Endothelial cell of umbilical vein (primary cell): ENCODE measurements around the gene AURKAIP1. TPM values are rescaled to one million over a fixed set of nuclear protein-coding genes. Genes with fewer than 3 reads are reported as not detected.
A peak's percentile ranks its signal among the peaks of the same experiment; 100 is the strongest.

Source experiments
- BruUV-seq: library from RNA; stranded (reverse); fragments of 400-500 nt; replicated peaks from 2 replicates; lab custom pipeline; 2021; lab: Mats Ljungman, UMichigan
- CTCF ChIA-PET: fragments of 300-600, 350-600 bp; sonication (Branson Sonifier 250); formaldehyde crosslinking; loops from one replicate; lab custom pipeline; 2021; ENCODE audit warnings: antibody characterized with exemption, inconsistent platforms; lab: Charles Lee
- POLR2A ChIA-PET: fragments of 300-600, 350-600 bp; sonication (Branson Sonifier 250); formaldehyde crosslinking; loops from one replicate; lab custom pipeline; 2021; ENCODE audit warnings: antibody characterized with exemption, inconsistent platforms; lab: Charles Lee
- DNase-seq: peaks from one replicate; pipeline ENCODE4 v3.0.0-alpha.2; 2011; ENCODE audit warnings: low read depth, low spot score
- FAIRE-seq: peaks from 2 replicates; lab custom pipeline; 2011; peaks lifted over from hg19 to GRCh38; lab: Jason Lieb, UNC
- H2AFZ ChIP-seq: 2 replicates; pipeline ENCODE4 v1.6.0; 2012; ENCODE audit warnings: low read depth, low read length, control low read depth, inconsistent platforms
- H3K27ac ChIP-seq: 2 replicates; pipeline ENCODE4 v1.5.1; 2011; ENCODE audit warnings: low read depth, mild to moderate bottlenecking, control low read depth, low read length, moderate library complexity; ENCODE audit not compliant: insufficient read depth
- H3K27me3 ChIP-seq, 2 experiments: 2 replicates each; pipeline versions ENCODE4 v1.6.0 to v1.6.1; 2011; ENCODE audit warnings: low read length in 2 of 2, mixed read lengths in 1 of 2; ENCODE audit not compliant: control insufficient read depth in 2 of 2, insufficient read depth in 2 of 2
- H3K36me3 ChIP-seq, 2 experiments: 2 replicates in 1 of 2; 3 replicates in 1 of 2; pipeline ENCODE4 v1.5.1; 2011; ENCODE audit warnings: low read length in 2 of 2, mild to moderate bottlenecking in 1 of 2, moderate library complexity in 1 of 2; ENCODE audit not compliant: control insufficient read depth in 2 of 2, insufficient read depth in 2 of 2; ENCODE audit errors: extremely low read depth in 1 of 2
- H3K4me1 ChIP-seq: 3 replicates; pipeline ENCODE4 v1.5.1; 2011; ENCODE audit warnings: mild to moderate bottlenecking, low read length; ENCODE audit not compliant: control insufficient read depth, insufficient read depth; ENCODE audit errors: extremely low read depth
- H3K4me2 ChIP-seq: 2 replicates; pipeline ENCODE4 v1.6.1; 2011; ENCODE audit warnings: low read length, control low read depth, mixed read lengths; ENCODE audit not compliant: insufficient read depth
- H3K4me3 ChIP-seq, 3 experiments: fragments of 200-600 bp in 1 of 3; sonication (generic), shearing (Covaris generic) in 1 of 3; replicated peaks in 1 of 3; 2 replicates each; pipeline ENCODE4 v1.5.1; 2011 to 2016; ENCODE audit warnings: control low read depth in 3 of 3, low read length in 3 of 3, mild to moderate bottlenecking in 2 of 3, inconsistent platforms in 1 of 3, low read depth in 1 of 3, moderate library complexity in 1 of 3; ENCODE audit not compliant: insufficient read depth in 1 of 3
- H3K79me2 ChIP-seq: 2 replicates; pipeline ENCODE4 v1.6.0; 2012; ENCODE audit warnings: low read length, inconsistent platforms; ENCODE audit not compliant: control insufficient read depth, insufficient read depth
- H3K9ac ChIP-seq: replicated peaks from 2 replicates; pipeline ENCODE3; 2011; ENCODE audit warnings: low read length, control low read depth; ENCODE audit not compliant: insufficient read depth; ENCODE audit errors: extremely low read depth
- H3K9me1 ChIP-seq: replicated peaks from 3 replicates; pipeline ENCODE4 v1.6.0; 2011; ENCODE audit warnings: mild to moderate bottlenecking, low read length; ENCODE audit not compliant: control insufficient read depth, insufficient read depth; ENCODE audit errors: extremely low read depth
- H3K9me3 ChIP-seq: replicated peaks from 2 replicates; pipeline ENCODE4 v1.5.1; 2012; ENCODE audit warnings: low read length, inconsistent platforms; ENCODE audit not compliant: control insufficient read depth, insufficient read depth
- H4K20me1 ChIP-seq: replicated peaks from 2 replicates; pipeline ENCODE3; 2011; ENCODE audit warnings: mild to moderate bottlenecking, low read length; ENCODE audit not compliant: control insufficient read depth, insufficient read depth; ENCODE audit errors: extremely low read depth
- FOS ChIP-seq: IDR thresholded peaks from 2 replicates; pipeline ENCODE4 v1.6.1; 2011; ENCODE audit warnings: mild to moderate bottlenecking, low read length, moderate library complexity, borderline replicate concordance; ENCODE audit not compliant: insufficient read depth
- MYC ChIP-seq: IDR thresholded peaks from one replicate; pipeline ENCODE4 v1.6.1; 2011; ENCODE audit warnings: mild to moderate bottlenecking, low read depth, low read length
- POLR2A ChIP-seq: IDR thresholded peaks from 2 replicates; pipeline ENCODE4 v1.6.1; 2012; ENCODE audit warnings: low read depth, mild to moderate bottlenecking, control low read depth, low read length
- POLR2AphosphoS5 ChIP-seq: IDR thresholded peaks from 2 replicates; pipeline ENCODE4 v1.6.1; 2012; ENCODE audit warnings: low read depth, mild to moderate bottlenecking, control low read depth, low read length, moderate library complexity; ENCODE audit not compliant: insufficient read depth
- dilution Hi-C: fragments of 300-500 bp; cut with MboI; formaldehyde crosslinking; loops from one replicate; pipeline ENCODE4 v1.15.0; 2019; ENCODE audit warnings: low sequenced_read_pairs; ENCODE audit not compliant: extremely low pct_ligation_motif_present
- intact Hi-C: fragments of 100-400 bp; cut with micrococcal nuclease; formaldehyde crosslinking; loops from one replicate; pipeline ENCODE4 v1.10.0; 2022
- polyA plus RNA-seq, 4 experiments: library from polyadenylated mRNA; depleted of rRNA in 3 of 4; stranded (reverse) in 3 of 4; unstranded in 1 of 4; fragments of >200 nt; gene quantifications; 2 replicates each; pipeline versions ENCODE4 v1.2.1 to v1.2.3, GENCODE V29; 2011 to 2012; ENCODE audit warnings: missing spikeins in 1 of 4
- total RNA-seq: library from RNA; stranded (reverse); gene quantifications from 2 replicates; pipeline ENCODE4 v1.2.3, GENCODE V29; 2021
- TF ChIP-seq, protein P1 (sequence below), 2 donors: IDR thresholded peaks; 1 replicate in 1 of 2; 2 replicates in 1 of 2; pipeline ENCODE4 v1.5.1; 2011; ENCODE audit warnings: low read length in 2 of 2, mild to moderate bottlenecking in 2 of 2, moderate library complexity in 2 of 2, control low read depth in 1 of 2, inconsistent platforms in 1 of 2, low read depth in 1 of 2; ENCODE audit not compliant: insufficient read depth in 1 of 2; ENCODE audit errors: extremely low read depth in 1 of 2

The AURKAIP1 gene
- total and polyA plus RNA-seq, 2 donors (not counting 3 experiments of a cell fraction or from before 2014, with no cell fraction given), result 73.3 to 151 TPM

GRCh38 chr1:1371746-1372711 is 3.0 kb downstream of the AURKAIP1 start:
- H3K9ac ChIP-seq, result no peak overlapping the region

More at GRCh38 chr1:1371746-1372711, 3.0 kb downstream of the AURKAIP1 start:
- no peak for TF ChIP-seq POLR2AphosphoS5
- TF ChIP-seq, protein P1, sequence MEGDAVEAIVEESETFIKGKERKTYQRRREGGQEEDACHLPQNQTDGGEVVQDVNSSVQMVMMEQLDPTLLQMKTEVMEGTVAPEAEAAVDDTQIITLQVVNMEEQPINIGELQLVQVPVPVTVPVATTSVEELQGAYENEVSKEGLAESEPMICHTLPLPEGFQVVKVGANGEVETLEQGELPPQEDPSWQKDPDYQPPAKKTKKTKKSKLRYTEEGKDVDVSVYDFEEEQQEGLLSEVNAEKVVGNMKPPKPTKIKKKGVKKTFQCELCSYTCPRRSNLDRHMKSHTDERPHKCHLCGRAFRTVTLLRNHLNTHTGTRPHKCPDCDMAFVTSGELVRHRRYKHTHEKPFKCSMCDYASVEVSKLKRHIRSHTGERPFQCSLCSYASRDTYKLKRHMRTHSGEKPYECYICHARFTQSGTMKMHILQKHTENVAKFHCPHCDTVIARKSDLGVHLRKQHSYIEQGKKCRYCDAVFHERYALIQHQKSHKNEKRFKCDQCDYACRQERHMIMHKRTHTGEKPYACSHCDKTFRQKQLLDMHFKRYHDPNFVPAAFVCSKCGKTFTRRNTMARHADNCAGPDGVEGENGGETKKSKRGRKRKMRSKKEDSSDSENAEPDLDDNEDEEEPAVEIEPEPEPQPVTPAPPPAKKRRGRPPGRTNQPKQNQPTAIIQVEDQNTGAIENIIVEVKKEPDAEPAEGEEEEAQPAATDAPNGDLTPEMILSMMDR (IDR thresholded peaks at IDR 0.05; ENCODE audit: extremely low read depth in 1 of 2, insufficient read depth in 1 of 2, low read depth in 1 of 2, low read length in 2 of 2), result peak; percentile 91 to 98
- TF ChIP-seq MYC, result no peak
- TF ChIP-seq POLR2A, result peak; percentile 43
- no peak for TF ChIP-seq FOS
- no peaks in the 10 kb centered on the region for H3K9me1 ChIP-seq
- ChIA-PET CTCF (interaction anchor here (0.7 to 2.4 kb wide), 16 partner anchors 10 to 252 kb away, joined by 3 to 9 read pairs (median 4); partner anchors contain the start of genes CCNL2 and DVL1), POLR2A (no interaction called here)
- H3K36me3 ChIP-seq, result peaks cover 0 to 3% of the 10 kb centered on the region in 2 experiments
- H4K20me1 ChIP-seq, result no peaks in the 10 kb centered on the region
- no peak overlapping the region for H3K4me3 ChIP-seq
- intact Hi-C loops (no loop called here), dilution Hi-C loops (no loop called here)
- no peak overlapping the region for H2AFZ ChIP-seq
- DNase-seq (peak; percentile 52), FAIRE-seq (peak; percentile 50)
- BruUV-seq, result no TSS peak
- peaks cover 13% of the 10 kb centered on the region for H3K4me1 ChIP-seq
- peaks cover 19% of the 10 kb centered on the region for H3K79me2 ChIP-seq
- H3K4me2 ChIP-seq, result no peak overlapping the region
- no peaks in the 10 kb centered on the region for H3K9me3 ChIP-seq
- H3K27me3 ChIP-seq, result no peaks in the 10 kb centered on the region
- H3K27ac ChIP-seq, result no peak overlapping the region
